Measurements from ENCODE around the gene MYLK. TPM values are rescaled to one million over a fixed set of nuclear protein-coding genes. Genes with fewer than 3 reads are reported as not detected.

MYLK gene
- total and polyA plus RNA-seq, 9 of the 15 experiments (the other 6 are each of a cell fraction or from before 2014, with no cell fraction given), result 0.11 to 0.53 (median 0.18) TPM; not detected in 2

DNA sequence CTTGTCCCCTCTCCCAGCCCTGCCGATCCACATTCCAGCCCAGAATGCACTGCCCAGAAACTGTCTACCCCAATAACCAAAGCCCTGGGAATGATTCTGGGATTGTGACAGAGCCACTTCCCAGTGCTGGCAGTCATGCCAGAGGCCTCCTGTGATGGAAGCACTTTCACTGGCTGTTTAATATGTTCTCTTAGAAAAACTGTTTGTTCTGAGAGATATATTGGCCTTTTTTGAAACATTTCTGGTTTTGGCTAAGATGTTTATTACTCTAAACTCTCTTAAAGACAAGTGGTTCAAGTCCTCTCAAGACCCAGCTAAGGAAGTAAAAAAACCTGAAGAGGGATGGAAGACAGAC, 225.3 kb downstream of the MYLK start:
- no peaks in the 10 kb centered on the region for H3K79me2 ChIP-seq (ENCODE audit: control insufficient read depth, insufficient read depth, low read length)
- FAIRE-seq, result no peak

More for the DNA sequence above, 225.3 kb downstream of the MYLK start:
- Histone ChIP-seq H3K9me3 (replicated peaks; ENCODE audit: control insufficient read depth, insufficient read depth, low read depth, low read length) (peaks cover 2% of the 10 kb centered on the region), H4K20me1 (replicated peaks; ENCODE audit: control insufficient read depth, insufficient read depth, low read length) (no peaks in the 10 kb centered on the region), H2AFZ (ENCODE audit: low read depth, low read length) (no peak overlapping the region), H3K27me3 (ENCODE audit: control insufficient read depth in 2 of 2, insufficient read depth in 2 of 2, low read length in 2 of 2) (no peaks in the 10 kb centered on the region; a peak in 1 of 5 replicates), H3K9ac (ENCODE audit: insufficient read depth in 1 of 2, low read depth in 2 of 2, low read length in 2 of 2) (no peak overlapping the region), H3K4me1 (replicated peaks in 1 of 2; ENCODE audit: control insufficient read depth in 2 of 2, insufficient read depth in 2 of 2, low read length in 2 of 2) (no peaks in the 10 kb centered on the region), H3K27ac (ENCODE audit: extremely low read depth, low read depth, low read length) (no peak overlapping the region), H3K4me3 (no peak overlapping the region), H3K4me2 (ENCODE audit: insufficient read depth, low read length) (no peak overlapping the region), H3K9me1 (ENCODE audit: control insufficient read depth, insufficient read depth, low read length) (no peaks in the 10 kb centered on the region), H3K36me3 (ENCODE audit: control insufficient read depth, insufficient read depth, low read length) (no peaks in the 10 kb centered on the region)
- in situ Hi-C loops (cut with MboI) (no loop called here), intact Hi-C loops (cut with micrococcal nuclease) (no loop called here)
- 0% methylated on average over 1 of the region's 1 CpG for WGBS (ENCODE audit: insufficient coverage, low coverage, missing lambda C conversion rate)
- ATAC-seq (no peak), DNase-seq (ENCODE audit: extremely low read depth in 1 of 4, low spot score in 3 of 4) (no peak)
- TF ChIP-seq ZNF121 (CRISPR knock-in tag; conservative IDR thresholded peaks at IDR 0.05), result no peak
- no peak for TF ChIP-seq ZNF696 (CRISPR knock-in tag; conservative IDR thresholded peaks at IDR 0.05)
- no peak for TF ChIP-seq FOSL1 (tag; conservative IDR thresholded peaks at IDR 0.05)
- TF ChIP-seq KLF6 (CRISPR knock-in tag; IDR thresholded peaks at IDR 0.05; ENCODE audit: borderline replicate concordance), result no peak
- no peak for TF ChIP-seq SMAD2 (IDR thresholded peaks at IDR 0.05; ENCODE audit: low read depth, low read length)
- TF ChIP-seq, protein P1, sequence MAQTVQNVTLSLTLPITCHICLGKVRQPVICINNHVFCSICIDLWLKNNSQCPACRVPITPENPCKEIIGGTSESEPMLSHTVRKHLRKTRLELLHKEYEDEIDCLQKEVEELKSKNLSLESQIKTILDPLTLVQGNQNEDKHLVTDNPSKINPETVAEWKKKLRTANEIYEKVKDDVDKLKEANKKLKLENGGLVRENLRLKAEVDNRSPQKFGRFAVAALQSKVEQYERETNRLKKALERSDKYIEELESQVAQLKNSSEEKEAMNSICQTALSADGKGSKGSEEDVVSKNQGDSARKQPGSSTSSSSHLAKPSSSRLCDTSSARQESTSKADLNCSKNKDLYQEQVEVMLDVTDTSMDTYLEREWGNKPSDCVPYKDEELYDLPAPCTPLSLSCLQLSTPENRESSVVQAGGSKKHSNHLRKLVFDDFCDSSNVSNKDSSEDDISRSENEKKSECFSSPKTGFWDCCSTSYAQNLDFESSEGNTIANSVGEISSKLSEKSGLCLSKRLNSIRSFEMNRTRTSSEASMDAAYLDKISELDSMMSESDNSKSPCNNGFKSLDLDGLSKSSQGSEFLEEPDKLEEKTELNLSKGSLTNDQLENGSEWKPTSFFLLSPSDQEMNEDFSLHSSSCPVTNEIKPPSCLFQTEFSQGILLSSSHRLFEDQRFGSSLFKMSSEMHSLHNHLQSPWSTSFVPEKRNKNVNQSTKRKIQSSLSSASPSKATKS (CRISPR knock-in tag; IDR thresholded peaks at IDR 0.05), result no peak
- TF ChIP-seq HDAC3 (IDR thresholded peaks at IDR 0.05; ENCODE audit: borderline replicate concordance, partially characterized antibody), result no peak
- TF ChIP-seq TCF7 (IDR thresholded peaks at IDR 0.05; ENCODE audit: borderline replicate concordance), result no peak
- TF ChIP-seq NFATC3 (IDR thresholded peaks at IDR 0.05), result no peak
- no peak for TF ChIP-seq SP1 (CRISPR knock-in tag; IDR thresholded peaks at IDR 0.05)
- TF ChIP-seq ZKSCAN8 (CRISPR knock-in tag; IDR thresholded peaks at IDR 0.05), result no peak
- TF ChIP-seq MECOM (CRISPR knock-in tag; IDR thresholded peaks at IDR 0.05), result no peak
- TF ChIP-seq NFE2 (IDR thresholded peaks at IDR 0.05; ENCODE audit: low read depth), result no peak
- BruUV-seq (replicated peaks), result no TSS peak
- ChIA-PET POLR2A (no interaction called here), CTCF (ENCODE audit: low intra/inter-chr PET ratio) (no interaction called here)

Data from K562 (cell line).